NCI-H1417 treated with DMSO at 0.1 percent for 48 hours (cell line): ENCODE data around the gene NEU3.
"Not testable (repeated sequence)": the region's sequence is repeated elsewhere in the genome, so short reads cannot be mapped to it uniquely, and the experiment has no call there.

ENCODE experiments used
- DNase-seq: peaks from one replicate; lab custom pipeline; 2025; lab: John Stamatoyannopoulos, UW

NEU3 gene

GRCh38 chr11:75029836-75030631, 41.3 kb downstream of the NEU3 start:
- DNase-seq: no peak

DNA sequence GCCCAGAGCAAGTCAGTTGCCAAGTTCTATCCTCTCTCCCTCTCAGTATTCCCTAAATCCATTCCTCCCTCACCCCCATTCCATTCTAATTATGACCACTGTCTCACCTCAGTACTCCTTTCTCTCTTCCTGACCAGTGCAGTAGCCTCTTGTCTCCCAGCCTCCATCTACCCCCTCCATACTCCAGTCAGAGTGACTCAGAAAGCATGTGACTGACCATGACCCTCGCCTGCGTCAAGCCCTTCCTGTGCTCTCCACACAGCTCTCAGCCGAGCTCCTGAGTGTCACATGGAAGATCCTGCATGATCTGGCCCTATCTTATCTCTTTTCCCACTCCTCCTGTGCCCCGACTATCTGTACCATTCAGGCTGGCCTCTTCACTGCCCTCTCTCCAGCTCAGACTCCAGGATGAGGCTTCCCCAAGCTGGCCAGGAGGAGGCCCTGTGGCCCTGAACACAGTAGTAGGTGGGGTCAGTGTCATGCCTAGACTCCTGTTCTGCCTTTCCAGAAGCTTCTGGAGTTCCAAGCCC, 42.6 kb downstream of the NEU3 start:
- DNase-seq: no peak

- DNase-seq: no peak
Observed at GRCh38 chr11:75031771-75032549, 43.2 kb downstream of the NEU3 start.

DNA sequence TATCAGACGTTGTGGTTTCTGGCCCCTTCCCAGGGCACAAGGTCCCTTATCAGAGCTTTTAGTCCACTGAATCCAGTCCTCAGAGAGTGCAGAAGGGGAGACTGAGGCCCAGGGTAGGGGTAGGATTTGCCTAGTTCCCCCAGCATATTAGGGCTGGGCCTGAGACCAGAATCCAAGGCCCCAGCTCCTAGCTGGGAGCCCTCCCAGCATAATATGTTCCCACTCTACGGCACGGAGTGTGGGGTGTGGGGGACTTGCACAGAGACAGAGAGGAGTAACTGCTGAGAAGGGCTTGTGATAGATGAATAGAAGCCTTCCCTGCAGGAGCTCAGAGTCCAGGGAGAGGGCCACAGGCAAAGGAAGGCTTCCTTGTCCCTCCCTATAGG, 43.8 kb downstream of the NEU3 start:
- DNase-seq: no peak

DNA sequence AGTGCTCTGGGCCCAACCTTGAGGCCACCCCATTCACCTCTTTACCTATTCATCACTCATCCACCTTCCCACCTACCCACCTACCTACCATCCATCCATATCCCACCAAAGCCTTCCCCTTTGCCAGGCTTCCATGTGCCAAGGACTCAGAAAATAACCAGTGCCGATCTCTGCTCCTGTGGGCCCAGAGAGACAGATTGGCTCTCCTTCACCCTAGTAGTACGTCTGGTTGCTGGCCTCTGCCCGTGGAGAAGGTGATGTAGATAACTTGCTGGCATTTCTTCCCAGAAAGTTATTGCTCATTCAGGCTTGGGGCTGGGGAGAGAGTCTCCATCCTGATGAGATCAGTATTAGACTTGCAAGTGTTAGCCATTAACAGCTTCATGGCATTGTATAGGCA, 45.2 kb downstream of the NEU3 start:
- no peak for DNase-seq

- no peak for DNase-seq
Observed at GRCh38 chr11:75035256-75035655, 46.5 kb downstream of the NEU3 start.

GRCh38 chr11:75035911-75036565, 47.3 kb downstream of the NEU3 start:
- no peak for DNase-seq

- no peak for DNase-seq
Observed at GRCh38 chr11:75040167-75040770, 51.5 kb downstream of the NEU3 start.

DNA sequence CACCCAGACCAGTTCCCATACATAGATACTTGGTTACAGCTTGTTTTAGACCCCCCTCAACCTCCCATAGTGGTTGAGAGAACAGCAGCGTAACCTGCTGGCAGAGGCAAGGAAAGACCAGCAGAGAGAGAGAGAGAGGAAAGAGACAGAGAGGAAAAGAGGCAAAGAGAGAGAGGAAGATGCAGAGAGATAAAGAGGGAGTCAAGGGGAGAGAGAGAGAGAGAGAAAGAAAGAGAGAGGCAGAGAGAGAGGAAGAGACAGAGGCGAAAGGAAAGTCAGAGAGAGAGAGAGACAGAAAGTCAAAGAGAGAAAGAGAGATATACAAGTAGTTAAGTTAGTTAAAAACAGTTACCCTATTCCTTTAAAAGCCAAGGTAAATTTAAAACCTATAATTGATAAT, 52.5 kb downstream of the NEU3 start:
- no peak for DNase-seq

- DNase-seq: not testable (repeated sequence)
Observed at GRCh38 chr11:75041821-75042220, 53.1 kb downstream of the NEU3 start.

- not testable (repeated sequence) for DNase-seq
Observed at GRCh38 chr11:75044381-75045170, 55.8 kb downstream of the NEU3 start.

GRCh38 chr11:75046668-75047067, 57.9 kb downstream of the NEU3 start:
- not testable (repeated sequence) for DNase-seq

GRCh38 chr11:75047191-75047590, 58.5 kb downstream of the NEU3 start:
- DNase-seq: no peak

GRCh38 chr11:75049501-75050266, 61.0 kb downstream of the NEU3 start:
- not testable (repeated sequence) for DNase-seq

- DNase-seq: no peak
Observed at GRCh38 chr11:75050516-75050915, 61.8 kb downstream of the NEU3 start.

DNA sequence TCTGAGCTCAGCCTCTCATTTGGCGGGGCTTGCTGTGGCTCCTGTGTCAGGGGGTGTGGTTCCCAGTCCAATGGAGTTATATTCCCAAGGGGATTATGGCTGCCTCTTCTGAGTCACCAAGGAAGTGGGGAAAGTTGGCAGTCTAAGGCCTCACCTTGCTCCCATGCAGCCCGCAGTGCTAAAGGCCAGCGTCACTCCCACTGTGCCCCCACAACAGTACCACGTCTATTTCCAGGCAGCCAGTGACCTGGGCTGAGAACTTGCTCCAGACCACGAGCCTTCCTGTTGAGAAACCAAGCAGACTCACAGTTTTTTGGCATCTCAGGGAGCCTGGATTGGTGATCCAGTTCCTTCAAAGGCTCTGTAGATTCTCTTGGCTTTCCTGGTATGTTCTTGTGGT, 62.3 kb downstream of the NEU3 start:
- DNase-seq: no peak

GRCh38 chr11:75052457-75052856, 63.7 kb downstream of the NEU3 start:
- DNase-seq: no peak

- DNase-seq: no peak
Observed at GRCh38 chr11:75055511-75055910, 66.8 kb downstream of the NEU3 start.

- DNase-seq: no peak
Observed at GRCh38 chr11:75056814-75057213, 68.1 kb downstream of the NEU3 start.

GRCh38 chr11:75059299-75059698, 70.6 kb downstream of the NEU3 start:
- no peak for DNase-seq
